ENCODE data around the gene CAMTA1. TPM values are rescaled to one million over a fixed set of nuclear protein-coding genes. Genes with fewer than 3 reads are reported as not detected.
A peak's percentile ranks its signal among the peaks of the same experiment; 100 is the strongest.

CAMTA1 gene
- total RNA-seq, 1 donor from 2014 or later, result 38.1 TPM

DNA sequence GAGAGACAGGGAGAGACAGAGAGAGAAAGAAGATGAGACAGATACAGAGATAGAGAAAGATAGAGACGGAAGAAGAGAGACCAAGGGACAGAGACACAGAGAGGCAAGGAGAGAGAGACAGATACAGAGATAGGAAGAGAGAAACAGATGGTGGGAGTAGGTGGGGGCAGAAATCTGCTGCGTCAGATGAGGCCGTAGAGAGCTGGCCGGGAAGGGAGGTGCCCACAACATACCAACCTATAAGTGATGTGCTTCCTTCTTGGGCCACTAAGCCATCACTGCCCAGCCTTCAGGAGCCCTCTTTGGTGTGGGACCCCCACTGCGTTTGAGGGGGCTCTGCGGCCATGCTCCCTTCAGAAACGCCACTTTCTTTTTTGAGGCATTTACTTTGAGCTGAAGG, 678.3 kb downstream of the CAMTA1 start:
- Histone ChIP-seq H3K4me1 (ENCODE audit: control insufficient read depth in 3 of 3, insufficient read depth in 3 of 3, low read length in 3 of 3) (no peaks in the 10 kb centered on the region), H3K36me3 (ENCODE audit: control insufficient read depth in 3 of 3, insufficient read depth in 3 of 3, low read length in 3 of 3) (no peaks in the 10 kb centered on the region), H3K27ac (ENCODE audit: low read depth, low read length) (no peak overlapping the region), H3K27me3 (ENCODE audit: control insufficient read depth in 3 of 3, insufficient read depth in 3 of 3, low read length in 3 of 3) (peaks cover 0 to 9% (median 8%) of the 10 kb centered on the region in 3 donors), H3K4me3 (ENCODE audit: low read length in 3 of 3) (no peak overlapping the region), H3K9ac (ENCODE audit: low read depth in 1 of 3, low read length in 3 of 3) (no peak overlapping the region), H3K9me3 (ENCODE audit: control insufficient read depth in 3 of 3, low read length in 3 of 3) (no peaks in the 10 kb centered on the region)

DNA sequence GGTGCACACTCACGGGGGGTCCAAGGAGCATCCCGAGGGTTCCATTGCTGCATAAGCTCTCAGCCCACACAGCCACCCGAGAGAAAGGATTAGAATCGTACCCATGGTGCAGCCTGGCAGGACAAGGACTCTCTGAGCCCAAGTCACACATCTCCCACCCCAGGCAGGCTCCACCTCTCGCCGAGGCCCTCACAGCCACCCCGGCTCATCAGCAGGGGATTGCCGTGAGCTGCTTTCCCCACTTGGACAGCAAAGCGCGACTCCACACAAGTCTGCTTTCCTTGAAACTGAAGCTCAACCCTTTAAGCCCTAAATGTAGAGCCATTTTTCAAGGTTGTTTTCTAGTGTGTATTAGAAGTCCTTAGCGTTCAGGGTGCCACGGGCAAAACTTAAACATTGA, 679.5 kb downstream of the CAMTA1 start:
- H3K9ac ChIP-seq (ENCODE audit: low read depth in 1 of 3, low read length in 3 of 3), result no peak overlapping the region

DNA sequence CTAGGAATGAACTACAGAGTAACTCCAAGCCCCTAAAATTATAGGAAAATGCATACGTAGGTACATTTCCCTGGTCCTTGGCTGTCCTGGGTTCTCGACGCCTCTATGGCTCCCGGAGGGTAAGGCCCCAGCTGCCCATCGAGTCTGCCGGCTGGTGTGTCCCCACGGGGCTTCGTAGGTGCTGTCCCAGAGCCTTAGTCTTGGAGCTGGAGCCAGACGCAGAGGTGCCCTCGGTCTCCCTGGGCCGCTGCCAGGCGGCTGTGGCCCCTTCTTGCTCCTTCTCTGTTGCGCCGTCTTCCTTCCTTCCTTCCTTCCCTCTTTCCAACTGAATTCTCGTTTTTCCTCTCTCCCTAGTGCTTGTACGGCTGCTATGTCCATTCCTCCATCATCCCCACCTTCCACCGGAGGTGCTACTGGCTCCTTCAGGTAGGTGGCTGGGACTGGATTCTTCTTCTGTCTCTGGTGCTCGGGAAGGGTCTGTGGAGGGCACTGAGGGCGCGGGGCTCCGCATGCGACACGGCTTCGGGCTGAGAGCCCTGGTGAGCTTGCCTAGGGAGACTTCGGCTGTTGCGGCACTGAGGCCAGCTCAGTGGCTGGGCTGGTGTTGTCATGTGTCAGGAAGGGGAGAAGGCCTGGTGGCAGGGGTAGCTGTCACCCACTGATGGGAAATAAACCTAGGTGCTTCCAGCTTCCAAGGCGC, 682.4 kb downstream of the CAMTA1 start:
- Histone ChIP-seq H3K9ac (ENCODE audit: low read depth in 1 of 3, low read length in 3 of 3) (no peak overlapping the region), H3K4me1 (ENCODE audit: control insufficient read depth in 3 of 3, insufficient read depth in 3 of 3, low read length in 3 of 3) (peaks cover 20 to 31% (median 20%) of the 10 kb centered on the region in 3 donors), H3K4me3 (ENCODE audit: low read length in 3 of 3) (no peak overlapping the region), H3K27me3 (ENCODE audit: control insufficient read depth in 3 of 3, insufficient read depth in 3 of 3, low read length in 3 of 3) (peaks cover 0 to 10% (median 9%) of the 10 kb centered on the region in 3 donors), H3K36me3 (ENCODE audit: control insufficient read depth in 3 of 3, insufficient read depth in 3 of 3, low read length in 3 of 3) (no peaks in the 10 kb centered on the region), H3K9me3 (ENCODE audit: control insufficient read depth in 3 of 3, low read length in 3 of 3) (no peaks in the 10 kb centered on the region), H3K27ac (ENCODE audit: low read depth, low read length) (no peak overlapping the region)

More for the DNA sequence above, 679.5 kb downstream of the CAMTA1 start:
- peaks cover 0 to 12% (median 12%) of the 10 kb centered on the region in 3 donors for H3K27me3 ChIP-seq (ENCODE audit: control insufficient read depth in 3 of 3, insufficient read depth in 3 of 3, low read length in 3 of 3)
- no peak overlapping the region for H3K4me3 ChIP-seq (ENCODE audit: low read length in 3 of 3)
- no peaks in the 10 kb centered on the region for H3K9me3 ChIP-seq (ENCODE audit: control insufficient read depth in 3 of 3, low read length in 3 of 3)
- H3K27ac ChIP-seq (ENCODE audit: low read depth, low read length), result no peak overlapping the region
- H3K36me3 ChIP-seq (ENCODE audit: control insufficient read depth in 3 of 3, insufficient read depth in 3 of 3, low read length in 3 of 3), result no peaks in the 10 kb centered on the region
- peaks cover 3 to 9% (median 8%) of the 10 kb centered on the region in 3 donors for H3K4me1 ChIP-seq (ENCODE audit: control insufficient read depth in 3 of 3, insufficient read depth in 3 of 3, low read length in 3 of 3)

DNA sequence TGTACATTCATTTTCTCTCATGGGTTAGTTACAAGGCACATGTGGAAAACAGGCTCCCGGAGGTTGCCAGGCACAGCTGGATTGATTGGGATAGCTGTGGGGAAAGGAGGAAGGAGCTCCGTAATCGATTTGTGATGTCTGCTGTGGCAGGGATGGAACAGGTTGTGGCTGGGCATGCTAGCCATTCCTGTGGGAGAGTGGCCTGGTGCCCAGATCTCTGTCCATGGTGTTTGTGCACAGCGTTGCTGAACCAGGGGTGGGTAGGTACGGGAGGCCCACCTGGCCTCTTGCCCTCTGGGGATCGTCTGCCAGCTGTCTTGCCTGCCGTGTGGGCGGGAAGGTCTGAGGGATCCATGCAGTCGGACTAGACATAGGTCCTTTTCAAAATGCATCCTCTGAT, 683.0 kb downstream of the CAMTA1 start:
- no peak overlapping the region for H3K4me3 ChIP-seq (ENCODE audit: low read length in 3 of 3)
- H3K36me3 ChIP-seq (ENCODE audit: control insufficient read depth in 3 of 3, insufficient read depth in 3 of 3, low read length in 3 of 3), result no peaks in the 10 kb centered on the region
- H3K27ac ChIP-seq (ENCODE audit: low read depth, low read length), result no peak overlapping the region
- H3K9me3 ChIP-seq (ENCODE audit: control insufficient read depth in 3 of 3, low read length in 3 of 3), result no peaks in the 10 kb centered on the region
- H3K9ac ChIP-seq (ENCODE audit: low read depth in 1 of 3, low read length in 3 of 3), result no peak overlapping the region
- peaks cover 20 to 31% (median 20%) of the 10 kb centered on the region in 3 donors for H3K4me1 ChIP-seq (ENCODE audit: control insufficient read depth in 3 of 3, insufficient read depth in 3 of 3, low read length in 3 of 3)
- H3K27me3 ChIP-seq (ENCODE audit: control insufficient read depth in 3 of 3, insufficient read depth in 3 of 3, low read length in 3 of 3), result peaks cover 0 to 10% (median 6%) of the 10 kb centered on the region in 3 donors

DNA sequence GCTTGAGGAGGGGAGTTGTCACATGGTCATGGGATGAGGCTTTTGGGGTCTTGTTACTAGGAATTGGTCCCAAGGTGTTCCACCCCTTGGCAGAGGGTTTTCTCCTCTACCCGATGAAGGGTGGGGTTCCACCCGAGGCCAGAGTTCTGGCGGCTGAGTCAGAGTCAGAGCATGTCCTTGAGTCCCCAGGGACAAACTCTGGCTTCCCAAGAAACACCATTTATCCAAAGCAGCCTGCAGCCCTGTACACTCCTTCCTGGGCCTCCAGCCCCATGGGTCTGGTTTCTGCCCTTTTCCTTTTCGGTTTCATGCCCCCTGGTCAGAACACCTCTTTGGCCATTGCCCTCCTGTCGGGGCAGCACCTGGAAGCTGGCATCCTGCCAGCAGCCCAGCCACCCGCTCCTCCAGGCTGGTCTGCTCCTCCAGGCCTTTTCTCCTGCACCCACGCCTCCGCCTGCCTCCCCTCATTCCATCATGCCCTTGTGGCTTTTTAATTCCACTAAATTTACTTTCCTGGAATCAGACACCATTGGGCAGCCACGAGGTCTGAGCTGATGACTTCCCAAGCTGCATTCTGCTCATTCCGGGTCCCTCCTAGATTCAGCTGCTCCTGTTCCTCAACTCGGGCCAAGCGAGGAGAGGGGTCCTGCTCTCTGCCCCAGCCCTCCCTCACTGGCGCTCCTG, 684.1 kb downstream of the CAMTA1 start:
- peaks cover 0 to 10% (median 6%) of the 10 kb centered on the region in 3 donors for H3K27me3 ChIP-seq (ENCODE audit: control insufficient read depth in 3 of 3, insufficient read depth in 3 of 3, low read length in 3 of 3)
- H3K9ac ChIP-seq (ENCODE audit: low read depth in 1 of 3, low read length in 3 of 3), result no peak overlapping the region
- no peak overlapping the region for H3K4me3 ChIP-seq (ENCODE audit: low read length in 3 of 3)
- peak overlapping the region; percentile 36 for H3K27ac ChIP-seq (ENCODE audit: low read depth, low read length)
- no peaks in the 10 kb centered on the region for H3K9me3 ChIP-seq (ENCODE audit: control insufficient read depth in 3 of 3, low read length in 3 of 3)
- H3K36me3 ChIP-seq (ENCODE audit: control insufficient read depth in 3 of 3, insufficient read depth in 3 of 3, low read length in 3 of 3), result no peaks in the 10 kb centered on the region
- peaks cover 20 to 31% (median 20%) of the 10 kb centered on the region in 3 donors for H3K4me1 ChIP-seq (ENCODE audit: control insufficient read depth in 3 of 3, insufficient read depth in 3 of 3, low read length in 3 of 3)

DNA sequence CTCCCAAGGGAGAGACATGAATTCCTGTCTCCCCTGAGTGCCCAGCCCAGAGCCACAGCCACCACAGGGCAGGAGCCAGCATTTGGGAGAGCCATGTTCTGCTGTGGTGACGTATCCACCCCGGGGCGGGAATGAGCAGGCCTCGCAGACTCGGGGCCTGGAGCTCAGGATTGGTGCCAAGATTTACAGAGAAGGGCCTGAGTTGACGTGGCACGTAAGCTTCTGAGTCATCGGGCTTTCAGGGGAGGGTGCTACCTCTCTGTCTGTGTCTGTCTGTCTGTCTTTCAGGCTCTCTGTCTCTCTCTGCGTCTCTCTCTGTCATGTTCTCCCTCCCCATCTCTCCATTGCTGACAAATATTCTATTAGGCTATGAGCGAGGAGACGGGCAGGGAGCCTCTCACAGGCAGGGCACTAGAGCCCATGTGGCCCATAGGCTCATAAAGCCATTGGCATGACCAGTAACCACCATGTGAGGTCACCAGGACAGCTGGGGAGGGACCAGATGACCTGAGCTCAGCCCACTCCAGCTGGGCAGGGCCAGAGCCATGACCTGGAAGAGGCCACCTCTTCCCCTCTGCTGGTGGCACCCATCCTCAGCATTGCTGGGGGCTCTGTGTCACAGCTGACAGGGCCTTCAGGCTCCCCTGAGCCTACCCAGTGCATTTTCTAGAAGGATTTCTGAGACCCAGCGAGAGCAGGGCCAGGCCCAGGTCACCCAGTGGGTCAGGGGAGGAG, 685.8 kb downstream of the CAMTA1 start:
- Histone ChIP-seq H3K27ac (ENCODE audit: low read depth, low read length) (peak overlapping the region; percentile 36), H3K27me3 (ENCODE audit: control insufficient read depth in 3 of 3, insufficient read depth in 3 of 3, low read length in 3 of 3) (peaks cover 0 to 6% (median 5%) of the 10 kb centered on the region in 3 donors), H3K9me3 (ENCODE audit: control insufficient read depth in 3 of 3, low read length in 3 of 3) (no peaks in the 10 kb centered on the region), H3K9ac (ENCODE audit: low read depth in 1 of 3, low read length in 3 of 3) (peak overlapping the region in 1 of 3 donors; percentile 16), H3K36me3 (ENCODE audit: control insufficient read depth in 3 of 3, insufficient read depth in 3 of 3, low read length in 3 of 3) (no peaks in the 10 kb centered on the region), H3K4me3 (ENCODE audit: low read length in 3 of 3) (no peak overlapping the region), H3K4me1 (ENCODE audit: control insufficient read depth in 3 of 3, insufficient read depth in 3 of 3, low read length in 3 of 3) (peaks cover 20 to 31% (median 20%) of the 10 kb centered on the region in 3 donors)

DNA sequence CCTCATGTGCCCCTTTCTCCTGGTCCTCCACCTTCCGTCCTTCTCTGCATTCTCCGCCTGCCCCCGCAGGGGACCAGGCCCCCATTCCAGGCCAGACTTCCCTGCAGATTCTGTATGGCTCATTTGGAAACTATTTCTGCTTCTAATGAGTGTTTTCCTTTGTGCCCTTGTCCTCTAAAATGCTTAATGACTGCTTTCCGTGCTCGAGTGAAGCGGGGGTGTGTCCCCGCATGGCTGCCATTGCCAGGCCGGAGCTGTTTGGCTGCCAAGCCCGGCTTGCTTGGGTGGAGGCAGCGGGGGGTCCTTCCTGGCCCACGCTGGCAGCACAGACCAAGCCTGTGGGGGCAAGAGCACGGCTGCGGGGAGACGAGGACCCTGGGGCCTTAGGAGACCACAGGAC, 686.6 kb downstream of the CAMTA1 start:
- Histone ChIP-seq H3K4me1 (ENCODE audit: control insufficient read depth in 3 of 3, insufficient read depth in 3 of 3, low read length in 3 of 3) (peaks cover 20 to 31% (median 20%) of the 10 kb centered on the region in 3 donors), H3K27ac (ENCODE audit: low read depth, low read length) (no peak overlapping the region), H3K9me3 (ENCODE audit: control insufficient read depth in 3 of 3, low read length in 3 of 3) (no peaks in the 10 kb centered on the region), H3K4me3 (ENCODE audit: low read length in 3 of 3) (no peak overlapping the region), H3K36me3 (ENCODE audit: control insufficient read depth in 3 of 3, insufficient read depth in 3 of 3, low read length in 3 of 3) (no peaks in the 10 kb centered on the region), H3K27me3 (ENCODE audit: control insufficient read depth in 3 of 3, insufficient read depth in 3 of 3, low read length in 3 of 3) (peaks cover 0 to 8% (median 7%) of the 10 kb centered on the region in 3 donors), H3K9ac (ENCODE audit: low read depth in 1 of 3, low read length in 3 of 3) (no peak overlapping the region)

DNA sequence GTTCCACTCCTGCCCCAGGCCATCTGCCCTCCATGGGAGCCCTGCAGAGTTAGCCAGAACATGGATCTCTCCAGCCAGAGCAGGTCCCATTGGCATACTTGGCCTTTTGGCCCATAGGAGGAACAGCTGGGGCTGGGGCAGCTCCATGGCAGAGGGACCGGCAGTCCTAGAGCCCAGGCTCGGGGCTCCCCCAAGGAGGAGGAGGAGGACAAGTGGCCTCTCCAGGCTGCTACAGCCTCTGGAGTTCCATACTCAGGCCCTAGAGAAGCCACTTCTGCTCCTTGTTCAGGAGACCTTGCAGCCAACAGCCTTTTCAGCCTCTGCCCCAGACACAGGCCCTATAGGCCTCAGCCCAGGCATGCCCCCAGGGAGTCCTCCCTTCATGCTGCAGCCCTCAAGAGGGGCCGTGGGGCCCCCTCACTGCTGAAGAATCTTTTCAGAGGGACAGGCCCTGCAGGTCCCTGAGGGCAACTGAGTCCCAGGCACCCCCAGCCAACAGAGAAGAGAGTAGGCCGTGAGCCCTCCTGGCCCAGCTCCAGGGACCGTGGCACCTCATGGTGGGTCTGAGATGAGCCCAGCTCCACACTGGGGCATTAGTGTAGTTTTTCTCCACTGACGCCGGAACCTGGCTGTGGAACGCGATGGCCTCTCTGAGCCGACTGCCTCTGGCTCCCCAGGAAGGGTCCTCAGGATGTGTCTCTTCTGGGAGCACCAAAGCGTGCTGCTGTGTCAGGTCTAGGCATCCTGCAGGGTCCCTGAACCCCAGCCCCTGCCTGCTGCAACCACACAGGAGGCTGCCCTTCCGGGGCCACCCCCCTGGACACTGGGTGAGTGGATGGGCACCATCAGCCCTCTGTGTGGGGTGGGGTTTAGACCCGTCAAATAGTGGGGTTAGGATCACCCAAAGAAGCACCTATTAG, 688.2 kb downstream of the CAMTA1 start:
- Histone ChIP-seq H3K9ac (ENCODE audit: low read depth in 1 of 3, low read length in 3 of 3) (no peak overlapping the region), H3K27ac (ENCODE audit: low read depth, low read length) (no peak overlapping the region), H3K4me1 (ENCODE audit: control insufficient read depth in 3 of 3, insufficient read depth in 3 of 3, low read length in 3 of 3) (peaks cover 20 to 31% (median 20%) of the 10 kb centered on the region in 3 donors), H3K27me3 (ENCODE audit: control insufficient read depth in 3 of 3, insufficient read depth in 3 of 3, low read length in 3 of 3) (peaks cover 0 to 10% (median 9%) of the 10 kb centered on the region in 3 donors), H3K4me3 (ENCODE audit: low read length in 3 of 3) (no peak overlapping the region), H3K9me3 (ENCODE audit: control insufficient read depth in 3 of 3, low read length in 3 of 3) (no peaks in the 10 kb centered on the region), H3K36me3 (ENCODE audit: control insufficient read depth in 3 of 3, insufficient read depth in 3 of 3, low read length in 3 of 3) (no peaks in the 10 kb centered on the region)

DNA sequence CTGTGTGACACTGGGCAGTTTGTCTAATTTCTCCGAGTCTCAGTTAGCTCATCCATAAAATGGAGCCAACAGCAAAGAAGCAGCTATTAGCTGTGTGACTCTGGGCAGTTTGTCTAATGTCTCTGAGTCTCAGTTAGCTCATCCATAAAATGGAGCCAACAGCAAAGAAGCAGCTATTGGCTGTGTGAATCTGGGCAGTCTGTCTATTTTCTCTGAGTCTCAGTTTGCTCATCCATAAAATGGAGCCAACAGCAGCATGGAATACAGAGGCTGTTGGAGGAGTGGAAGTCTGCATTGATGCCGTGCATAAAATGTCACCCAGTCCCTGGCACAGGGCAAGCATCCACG, 688.9 kb downstream of the CAMTA1 start:
- H3K9ac ChIP-seq (ENCODE audit: low read depth in 1 of 3, low read length in 3 of 3), result no peak overlapping the region

More for the DNA sequence above, 688.9 kb downstream of the CAMTA1 start:
- Histone ChIP-seq H3K27me3 (ENCODE audit: control insufficient read depth in 3 of 3, insufficient read depth in 3 of 3, low read length in 3 of 3) (peaks cover 0 to 6% (median 6%) of the 10 kb centered on the region in 3 donors), H3K9me3 (ENCODE audit: control insufficient read depth in 3 of 3, low read length in 3 of 3) (no peaks in the 10 kb centered on the region), H3K4me3 (ENCODE audit: low read length in 3 of 3) (no peak overlapping the region), H3K36me3 (ENCODE audit: control insufficient read depth in 3 of 3, insufficient read depth in 3 of 3, low read length in 3 of 3) (no peaks in the 10 kb centered on the region), H3K4me1 (ENCODE audit: control insufficient read depth in 3 of 3, insufficient read depth in 3 of 3, low read length in 3 of 3) (peaks cover 17 to 28% (median 20%) of the 10 kb centered on the region in 3 donors), H3K27ac (ENCODE audit: low read depth, low read length) (no peak overlapping the region)
